Hippocampal formation (tissue), 2 donors: ENCODE results near the gene ATP5MG.
"Not testable (repeated sequence)": the region's sequence is repeated elsewhere in the genome, so short reads cannot be mapped to it uniquely, and the experiment has no call there.

Source experiments
- DNase-seq, 2 donors: peaks; one replicate each; lab custom pipeline; 2025; lab: John Stamatoyannopoulos, UW

ATP5MG gene, protein sequence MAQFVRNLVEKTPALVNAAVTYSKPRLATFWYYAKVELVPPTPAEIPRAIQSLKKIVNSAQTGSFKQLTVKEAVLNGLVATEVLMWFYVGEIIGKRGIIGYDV

DNA sequence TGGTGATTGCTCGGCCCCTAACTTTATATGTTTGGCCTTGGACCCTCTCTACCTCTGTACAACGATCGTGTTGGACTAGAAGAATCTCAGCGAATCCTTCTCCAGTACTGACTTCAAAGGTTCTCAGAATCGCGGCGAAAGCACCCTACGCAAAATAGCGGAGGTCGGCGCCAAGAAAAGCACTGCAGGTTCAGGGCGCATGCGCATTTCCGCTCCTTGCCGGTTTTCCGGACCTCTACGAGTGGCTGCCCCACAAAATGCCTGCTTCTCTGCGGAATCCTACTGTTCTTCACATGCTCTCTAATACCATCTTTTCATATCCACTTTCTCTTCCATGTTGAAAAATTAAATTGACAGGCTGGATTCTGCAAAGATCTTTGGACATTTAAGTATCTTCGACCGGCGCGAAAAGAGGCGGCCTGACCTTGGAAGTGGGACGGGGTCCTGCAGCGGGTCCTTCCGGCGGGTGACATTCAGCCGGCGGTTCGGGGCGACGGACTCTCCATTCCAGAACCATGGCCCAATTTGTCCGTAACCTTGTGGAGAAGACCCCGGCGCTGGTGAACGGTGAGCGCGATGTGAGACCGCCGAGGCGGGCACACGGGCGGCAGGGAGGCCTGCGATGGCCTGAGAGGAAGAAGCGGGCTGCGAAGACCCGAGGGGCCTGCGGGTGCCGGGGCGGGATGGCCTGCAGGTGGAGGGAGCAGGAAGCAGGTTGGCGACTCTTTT is at the start of gene ATP5MG:
Gene ATP5MG, plus strand, starts transcription at position 456 of the 729 bp plus-strand sequence. Its CDS starts 60 bp downstream, at position 516.
- DNase-seq: peak; percentile 91 to 93

DNA sequence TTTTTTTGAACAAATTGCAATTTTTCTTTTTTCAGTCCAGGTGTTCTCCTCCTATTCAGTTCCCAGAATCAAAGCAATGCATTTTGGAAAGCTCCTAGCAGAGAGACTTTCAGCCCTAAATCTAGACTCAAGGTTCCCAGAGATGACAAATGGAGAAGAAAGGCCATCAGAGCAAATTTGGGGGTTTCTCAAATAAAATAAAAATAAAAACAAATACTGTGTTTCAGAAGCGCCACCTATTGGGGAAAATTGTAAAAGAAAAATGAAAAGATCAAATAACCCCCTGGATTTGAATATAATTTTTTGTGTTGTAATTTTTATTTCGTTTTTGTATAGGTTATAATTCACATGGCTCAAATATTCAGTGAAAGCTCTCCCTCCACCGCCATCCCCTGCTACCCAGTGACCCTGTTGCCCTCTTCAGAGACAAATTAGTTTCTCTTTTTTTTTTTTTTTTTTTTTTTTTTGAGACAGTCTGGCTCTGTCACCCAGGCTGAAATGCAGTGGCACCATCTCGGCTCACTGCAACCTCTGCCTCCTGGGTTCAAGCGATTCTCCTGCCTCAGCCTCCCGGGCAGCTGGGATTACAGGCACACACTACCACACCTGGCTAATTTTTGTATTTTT is 48.2 kb upstream of the ATP5MG start:
- DNase-seq: peak in 1 of 2 donors; percentile 20

DNA sequence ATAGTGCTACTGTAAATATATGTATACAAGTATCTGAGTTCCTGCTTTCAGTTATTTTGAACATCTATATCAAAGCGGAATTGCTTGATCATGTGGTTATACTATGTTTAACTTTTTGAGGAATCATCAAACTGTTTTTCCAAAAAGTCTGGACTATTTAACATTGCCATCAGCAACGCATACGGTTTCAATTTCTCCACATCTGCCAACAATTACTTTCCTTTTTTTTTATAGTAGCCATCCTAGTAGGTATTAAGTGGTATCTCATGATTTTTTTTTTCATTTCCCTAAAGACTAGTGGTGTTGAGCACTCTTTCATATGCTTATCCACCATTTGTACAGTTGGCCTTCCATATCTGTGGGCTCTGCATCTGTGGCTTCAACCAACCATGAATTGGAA is 43.3 kb upstream of the ATP5MG start:
- DNase-seq: no peak

DNA sequence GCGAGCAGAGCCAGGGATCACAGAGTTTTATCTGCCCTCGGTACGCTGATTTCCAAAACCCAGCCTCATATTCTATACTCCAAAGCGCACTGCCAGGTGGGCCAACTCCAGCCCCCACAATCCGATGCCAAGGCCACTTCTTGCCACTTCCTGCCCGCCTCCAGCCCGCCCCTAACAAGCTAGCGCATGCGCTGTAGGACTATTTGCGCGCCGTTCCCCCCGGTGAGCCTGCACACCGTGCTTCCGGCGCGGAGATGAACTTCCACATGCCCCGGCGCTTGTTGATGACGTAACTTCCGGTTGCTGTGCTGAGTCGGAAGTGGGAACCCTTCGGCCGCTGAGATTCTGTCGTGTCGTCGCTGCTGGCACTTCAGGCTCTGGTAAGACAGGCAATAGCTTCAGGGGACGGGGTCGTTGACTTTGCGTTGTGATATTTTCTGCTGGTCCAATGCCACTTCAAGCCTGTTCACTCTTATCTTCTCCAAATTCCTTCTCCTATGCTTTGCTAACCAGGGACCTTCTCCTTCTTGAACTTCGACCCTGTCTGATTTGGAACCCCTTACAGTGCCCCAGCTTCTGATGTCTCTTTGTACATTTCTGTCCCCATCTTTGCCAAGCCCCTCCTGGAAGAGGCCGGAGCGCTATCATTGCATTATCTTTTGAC is 42.0 kb upstream of the ATP5MG start, which contains the start of gene UBE4A:
Gene UBE4A, plus strand, starts transcription at position 306 of the 664 bp plus-strand sequence. CDS start 5,481 bp downstream, outside the sequence.
- DNase-seq: peak; percentile 83 to 92

DNA sequence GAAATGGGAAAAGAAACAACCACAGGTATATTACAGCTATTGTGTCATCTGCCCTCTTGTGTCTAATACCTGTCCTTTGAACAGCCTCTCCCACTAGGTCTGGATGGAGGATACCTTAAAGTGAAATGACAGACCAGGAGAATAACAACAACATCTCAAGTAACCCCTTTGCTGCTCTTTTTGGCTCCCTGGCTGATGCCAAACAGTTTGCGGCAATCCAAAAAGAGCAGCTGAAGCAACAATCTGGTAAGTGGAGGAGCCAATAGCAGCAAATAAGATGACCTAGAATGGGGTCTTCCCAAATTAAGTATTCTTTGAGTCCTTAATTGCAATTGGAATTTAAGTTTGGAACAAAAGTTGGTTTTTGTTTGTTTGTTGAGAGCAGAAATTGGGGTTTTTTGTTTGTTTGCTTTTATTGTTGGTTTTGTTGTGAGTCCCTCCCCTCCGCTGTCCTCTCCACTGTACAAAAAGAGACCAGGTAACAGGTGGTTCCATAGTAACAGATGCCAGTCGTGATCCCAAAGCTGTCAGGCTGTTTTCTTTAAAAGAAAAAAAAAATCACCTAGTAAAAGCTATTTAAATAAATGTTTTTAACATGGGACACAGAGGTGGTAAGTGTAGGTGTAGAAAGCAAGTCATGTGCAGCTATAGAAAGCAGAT is 36.3 kb upstream of the ATP5MG start:
- no peak for DNase-seq

DNA sequence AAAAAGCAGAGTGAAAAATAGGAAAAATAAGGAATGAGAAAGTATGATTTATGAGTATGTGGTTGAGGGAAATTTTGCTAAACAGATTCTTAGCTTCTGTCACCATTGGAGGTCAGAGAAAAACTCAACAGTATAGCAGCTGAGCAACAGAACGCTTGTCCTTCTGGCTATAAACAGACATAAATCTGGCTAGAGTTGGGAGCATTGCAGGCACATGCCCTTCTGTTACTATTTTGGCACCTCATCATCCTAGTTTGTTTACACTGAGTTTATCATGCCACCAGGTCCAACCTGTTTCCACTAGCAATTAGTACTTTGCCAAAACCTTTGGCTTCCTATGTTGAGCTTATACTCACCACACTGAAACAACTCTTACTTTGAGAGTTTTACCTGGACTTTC is 35.1 kb upstream of the ATP5MG start:
- no peak for DNase-seq

DNA sequence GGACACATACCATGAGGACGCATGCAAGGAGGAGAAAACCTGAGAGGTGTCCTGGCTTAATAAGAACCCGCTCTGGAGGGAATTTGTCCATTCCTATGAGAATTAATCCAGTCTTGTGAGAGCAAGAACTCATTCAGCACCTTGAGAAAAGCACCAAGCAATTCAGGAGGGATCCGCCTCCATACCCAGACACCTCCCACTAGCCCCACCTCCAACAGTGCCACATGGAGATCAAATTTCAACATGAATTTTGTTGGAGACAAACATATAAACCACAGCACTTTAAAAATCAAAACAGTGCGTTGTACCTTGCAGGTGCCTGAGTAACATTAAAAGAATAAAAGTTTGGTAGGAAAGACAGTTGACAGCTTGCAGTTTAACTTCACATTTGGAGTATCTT is 30.6 kb upstream of the ATP5MG start:
- no peak for DNase-seq

DNA sequence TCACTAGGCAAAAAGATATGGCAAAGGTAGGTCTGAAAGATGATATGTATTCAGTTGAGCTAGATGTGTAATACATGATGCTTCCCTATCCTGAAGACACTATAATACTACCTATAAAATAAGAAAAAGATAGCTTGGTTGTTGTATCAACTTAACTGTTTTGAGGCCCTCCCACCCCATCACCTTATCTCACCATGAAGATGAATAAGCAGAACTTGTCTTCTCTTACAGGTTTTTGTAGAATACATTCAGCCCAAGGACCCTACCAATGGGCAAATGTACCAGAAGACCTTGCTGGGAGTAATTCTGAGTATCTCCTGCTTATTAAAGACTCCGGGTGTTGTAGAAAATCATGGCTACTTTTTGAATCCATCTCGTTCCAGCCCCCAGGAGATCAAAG is 28.1 kb upstream of the ATP5MG start:
- DNase-seq: no peak

DNA sequence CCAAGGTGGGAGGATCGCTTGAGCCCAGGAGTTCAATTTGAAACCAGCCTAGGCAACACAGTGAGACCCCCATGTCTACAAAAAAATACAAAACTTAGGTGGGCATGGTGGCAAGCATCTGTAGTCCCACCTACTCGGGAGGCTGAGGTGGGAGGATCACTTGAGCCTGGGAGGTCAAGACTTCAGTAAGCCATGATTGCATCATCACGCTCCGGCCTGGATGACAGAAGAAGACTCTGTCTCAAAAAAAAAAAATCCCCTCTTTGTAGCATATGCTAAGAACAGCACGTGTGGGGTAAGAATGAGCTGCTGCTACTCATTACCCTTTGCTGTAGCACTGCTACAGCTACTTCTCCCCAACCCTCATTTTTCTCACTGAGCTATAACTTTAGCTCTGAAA is 27.5 kb upstream of the ATP5MG start:
- no peak for DNase-seq

DNA sequence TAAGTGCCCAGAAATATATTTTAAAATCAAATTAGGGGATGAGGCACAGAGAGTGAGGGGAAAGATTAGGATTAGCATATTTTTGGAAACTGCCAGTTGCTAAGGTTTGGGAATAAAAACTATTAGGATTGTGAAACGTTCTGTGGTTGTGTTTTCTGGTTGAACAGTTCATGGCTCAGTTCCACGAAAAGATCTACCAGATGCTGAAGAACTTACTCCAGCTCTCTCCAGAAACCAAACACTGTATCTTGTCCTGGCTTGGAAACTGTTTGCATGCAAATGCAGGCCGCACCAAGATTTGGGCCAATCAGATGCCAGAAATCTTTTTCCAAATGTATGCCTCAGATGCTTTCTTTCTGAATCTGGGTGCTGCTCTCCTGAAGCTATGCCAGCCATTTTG is 26.7 kb upstream of the ATP5MG start:
- no peak for DNase-seq

DNA sequence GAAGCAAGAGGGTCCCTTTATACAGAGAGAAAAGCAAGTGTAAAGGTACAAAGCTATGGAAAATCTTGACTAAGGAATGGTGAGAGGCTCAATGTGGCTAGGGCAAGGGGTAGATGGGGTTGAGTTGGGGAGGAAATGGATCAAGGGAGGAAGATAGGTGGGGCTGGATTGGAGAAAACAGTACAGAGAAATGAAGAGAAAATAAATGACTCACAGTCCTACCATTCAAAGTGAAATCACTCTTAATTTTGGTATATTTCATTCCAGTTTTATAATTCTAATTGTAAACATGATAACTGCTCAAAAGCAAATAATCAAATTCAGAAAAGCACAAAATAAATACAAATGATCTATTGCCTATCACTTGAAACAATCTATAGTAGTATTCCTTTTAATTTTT is 25.4 kb upstream of the ATP5MG start:
- DNase-seq: no peak

DNA sequence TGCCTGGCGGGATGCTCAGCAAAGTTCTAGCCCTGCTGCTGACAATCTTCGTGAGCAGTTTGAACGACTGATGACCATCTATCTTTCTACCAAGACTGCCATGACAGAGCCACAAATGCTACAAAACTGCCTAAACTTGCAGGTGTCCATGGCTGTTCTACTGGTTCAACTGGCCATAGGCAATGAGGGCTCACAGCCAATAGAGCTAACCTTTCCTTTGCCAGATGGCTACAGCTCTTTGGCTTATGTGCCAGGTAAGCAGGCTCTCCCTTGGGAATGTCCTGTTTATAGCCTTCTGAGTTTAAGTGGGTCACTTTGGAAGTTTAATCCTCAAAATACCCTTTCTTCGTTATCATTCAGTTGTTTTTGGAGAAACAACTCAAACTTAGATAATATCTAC is 21.9 kb upstream of the ATP5MG start:
- no peak for DNase-seq

DNA sequence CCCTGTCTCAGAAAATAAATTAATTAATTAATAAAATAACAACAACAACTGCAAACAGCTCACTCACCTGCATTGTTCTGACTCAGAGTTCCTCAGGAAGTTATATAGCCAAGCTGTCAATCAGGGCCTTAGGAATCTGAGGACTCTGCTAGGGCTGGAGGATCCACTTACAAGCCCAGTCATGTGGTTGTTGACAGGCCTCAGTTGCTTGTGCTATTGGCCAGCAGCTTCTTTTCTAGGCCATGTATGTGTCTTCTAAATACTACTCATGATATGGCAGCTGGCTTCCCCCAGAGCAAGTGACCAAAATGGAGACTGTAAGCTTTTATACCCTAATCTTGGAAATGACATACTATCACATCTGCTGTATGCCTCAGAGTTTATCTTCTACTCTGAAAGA is 20.8 kb upstream of the ATP5MG start:
- no peak for DNase-seq

DNA sequence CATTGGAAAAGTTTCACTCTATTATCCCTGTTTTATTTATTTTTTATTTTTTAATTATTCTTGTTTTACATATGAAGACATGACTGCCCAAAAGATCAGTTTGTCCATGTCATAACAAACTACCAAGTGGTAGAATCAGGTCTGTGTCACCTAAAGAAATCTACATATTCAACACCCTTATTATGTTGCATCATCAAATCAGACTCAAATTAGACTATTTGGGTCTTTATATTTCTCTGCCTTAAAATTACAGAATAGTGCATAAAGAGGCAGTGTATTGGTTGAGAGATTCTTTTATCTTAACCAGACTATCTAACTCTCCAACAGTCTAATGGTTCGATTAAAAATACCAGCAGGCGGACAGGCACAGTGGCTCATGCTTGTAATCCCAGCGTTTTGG is 18.5 kb upstream of the ATP5MG start:
- no peak for DNase-seq

DNA sequence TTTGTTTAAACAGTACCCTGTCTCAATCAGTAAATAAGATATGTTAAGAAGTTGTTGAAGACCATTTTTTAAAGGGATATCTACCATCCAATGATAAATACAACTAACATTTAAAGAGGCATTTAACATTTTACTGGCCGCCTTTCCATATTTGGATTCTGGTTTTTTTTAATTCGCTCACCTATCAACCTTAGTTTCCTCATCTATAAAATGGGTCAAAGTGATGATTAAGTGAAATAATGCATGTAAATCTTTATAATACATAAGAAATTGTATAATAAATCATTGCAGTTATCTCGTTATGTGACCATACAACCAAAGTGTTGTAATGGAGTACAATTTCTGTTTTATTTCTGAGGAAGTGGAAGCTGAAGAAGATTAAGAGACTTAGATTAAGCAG is 17.7 kb upstream of the ATP5MG start:
- no peak for DNase-seq

DNA sequence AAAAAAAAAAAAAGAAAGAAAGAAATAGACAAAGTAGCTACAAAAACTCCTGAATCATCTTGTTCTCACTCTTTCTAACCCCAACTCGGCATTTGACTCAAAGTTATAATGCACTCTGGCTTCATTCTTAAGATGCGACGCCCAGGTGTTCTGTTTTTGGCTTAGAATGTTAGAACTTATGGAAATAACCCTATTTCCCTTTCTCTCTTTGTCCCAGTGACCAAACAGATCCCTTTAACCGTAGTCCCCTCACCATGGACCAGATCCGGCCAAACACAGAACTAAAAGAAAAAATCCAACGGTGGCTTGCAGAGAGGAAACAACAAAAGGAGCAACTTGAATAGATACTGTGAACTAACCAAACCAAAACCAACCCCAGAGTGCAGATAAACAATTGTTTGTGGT is 5.3 kb upstream of the ATP5MG start:
- no peak for DNase-seq

DNA sequence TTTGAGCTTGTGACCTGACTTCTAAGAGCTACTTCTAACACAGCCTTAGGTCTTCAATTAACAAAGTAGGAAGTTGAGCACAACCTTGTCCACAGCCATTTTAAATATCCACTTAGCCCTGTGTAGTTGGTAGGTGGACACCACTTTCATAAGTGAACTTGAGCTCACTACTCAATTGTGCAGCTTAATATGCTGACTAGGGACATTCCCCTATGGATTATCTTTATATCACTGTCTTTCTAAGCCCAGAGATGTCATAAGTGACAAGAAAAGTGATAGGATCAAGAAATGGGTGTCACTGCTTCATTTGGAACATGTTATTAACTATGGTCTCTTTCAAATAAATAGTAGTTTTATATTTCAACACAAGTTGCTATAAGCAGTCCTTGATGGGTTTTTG is 4.0 kb upstream of the ATP5MG start:
- no peak for DNase-seq

DNA sequence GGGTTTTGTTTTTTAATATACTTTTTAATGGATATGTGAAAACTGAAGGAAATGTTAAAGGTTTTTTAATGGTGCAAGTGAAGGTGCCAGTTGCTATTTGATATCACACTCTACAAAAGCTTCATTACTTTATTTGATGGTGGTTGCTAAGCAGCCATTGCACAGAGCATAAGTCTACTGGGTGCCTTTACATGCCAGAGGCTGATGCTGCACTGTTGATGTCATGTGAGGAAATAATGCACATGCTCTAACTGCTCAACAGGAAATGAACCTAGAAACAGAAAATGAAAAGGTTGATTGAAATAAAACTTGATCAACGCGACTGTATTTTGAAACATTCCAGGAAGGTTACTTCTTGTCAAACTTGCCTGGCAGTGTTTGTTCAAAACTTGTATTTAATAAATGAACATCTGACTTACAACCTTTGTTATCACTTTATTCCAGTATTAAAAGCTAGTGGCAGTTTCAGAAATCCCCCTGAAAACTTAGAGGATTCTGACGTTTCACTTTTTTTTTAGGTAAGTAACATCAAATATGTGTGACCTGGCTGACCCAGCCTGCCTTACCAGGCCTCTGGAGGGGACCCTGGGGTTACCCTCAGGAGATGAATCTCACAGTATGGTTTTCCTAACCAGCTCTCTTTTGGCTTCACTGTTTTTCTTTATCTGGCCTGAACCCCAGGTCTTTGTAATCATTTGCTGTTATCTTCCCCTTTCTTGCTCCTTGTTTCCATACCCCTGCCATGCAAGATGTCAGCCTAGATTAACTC is 2.4 kb upstream of the ATP5MG start:
- no peak for DNase-seq

DNA sequence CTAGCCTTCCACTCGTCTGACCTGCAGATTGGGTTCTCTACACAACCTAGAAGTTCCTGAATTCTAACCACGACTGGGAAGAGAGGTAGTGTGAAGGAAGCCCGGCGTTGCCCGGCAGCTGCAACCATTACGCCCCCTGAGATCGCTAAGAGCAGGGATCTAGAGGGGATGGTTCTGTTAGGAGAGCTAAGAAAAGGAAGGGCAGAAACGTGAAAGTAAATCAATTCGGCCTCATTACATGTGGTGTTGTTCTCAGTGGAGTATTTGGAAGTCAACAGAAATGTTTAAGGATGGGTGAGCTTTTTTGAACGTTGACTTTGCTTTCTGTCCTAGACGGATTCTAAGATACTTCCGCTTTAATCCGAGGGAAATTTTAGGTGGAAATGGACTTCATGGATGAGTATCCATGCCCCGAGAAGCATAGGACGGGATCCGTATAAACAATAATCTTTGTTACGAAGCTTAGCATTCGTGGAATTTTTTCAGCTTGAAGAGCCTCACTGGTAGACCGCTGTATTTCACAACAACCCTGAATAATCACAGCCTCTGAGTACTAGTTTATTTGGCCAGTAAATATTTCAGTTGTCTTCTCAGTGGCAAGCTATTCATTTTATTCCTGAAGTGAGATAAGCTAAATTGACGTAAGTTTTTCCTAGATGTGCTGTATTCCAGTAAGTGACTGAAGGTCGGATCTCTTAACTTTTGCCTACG is 629 bp downstream of the ATP5MG start:
- no peak for DNase-seq

DNA sequence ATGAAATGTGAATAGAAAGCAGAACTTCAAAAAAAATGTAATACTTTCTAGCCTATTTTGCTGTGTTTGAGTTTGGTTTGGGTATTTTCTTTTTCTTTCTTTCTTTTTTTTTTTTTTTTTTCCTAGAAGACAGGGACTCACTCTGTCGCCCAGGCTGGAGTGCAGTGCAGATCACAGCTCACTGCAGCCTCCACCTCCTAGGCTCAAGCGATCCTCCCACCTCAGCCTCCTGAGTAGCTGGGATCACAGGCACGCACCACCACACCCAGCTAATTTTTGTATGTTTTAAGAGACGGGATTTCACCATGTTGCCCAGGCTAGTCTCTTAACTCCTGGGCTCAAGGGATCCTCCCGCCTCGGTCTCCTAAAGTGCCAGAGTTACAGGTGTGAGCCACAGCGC is 1.2 kb downstream of the ATP5MG start:
- not testable (repeated sequence) for DNase-seq

DNA sequence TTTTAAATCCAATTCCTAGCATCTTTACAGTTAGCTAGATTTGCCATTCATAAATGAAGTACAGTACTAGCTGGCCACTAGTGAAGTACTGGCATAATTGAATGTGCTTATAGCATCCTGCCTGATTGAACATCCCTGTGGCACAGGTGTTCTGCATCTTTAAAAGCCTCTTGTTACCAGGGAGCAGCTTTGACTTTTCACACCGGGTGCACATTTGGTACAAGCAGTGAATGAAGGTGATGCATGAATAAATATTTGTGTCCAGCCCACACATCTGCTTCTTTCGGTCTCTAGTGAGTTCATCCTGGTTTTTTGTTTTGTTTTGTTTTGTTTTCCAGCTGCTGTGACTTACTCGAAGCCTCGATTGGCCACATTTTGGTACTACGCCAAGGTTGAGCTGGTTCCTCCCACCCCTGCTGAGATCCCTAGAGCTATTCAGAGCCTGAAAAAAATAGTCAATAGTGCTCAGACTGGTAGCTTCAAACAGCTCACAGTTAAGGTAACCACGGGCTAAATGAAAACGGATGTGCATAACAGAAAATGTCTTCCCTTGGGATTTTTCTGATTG is 5.3 kb downstream of the ATP5MG start:
- DNase-seq: no peak
